Astrocyte of the spinal cord (primary cell): ENCODE data around the gene PPP2R5E.

ENCODE experiments used
- DNase-seq: peaks from one replicate; pipeline ENCODE4 v3.0.0; 2011; ENCODE audit warnings: low read depth, low spot score
- H3K4me3 ChIP-seq: 2 replicates; pipeline ENCODE4 v1.5.1; 2011; ENCODE audit warnings: low read depth, mild to moderate bottlenecking, low read length, moderate library complexity
- in situ Hi-C: cut with HindIII; loops from 2 replicates; pipeline ENCODE4 v1.10.0; 2017; ENCODE audit warnings: low sequenced_read_pairs
- TF ChIP-seq, protein P1 (sequence below): IDR thresholded peaks from 2 replicates; pipeline ENCODE4 v1.5.1; 2012; ENCODE audit warnings: low read depth, mild to moderate bottlenecking, low read length, inconsistent platforms

PPP2R5E gene

DNA sequence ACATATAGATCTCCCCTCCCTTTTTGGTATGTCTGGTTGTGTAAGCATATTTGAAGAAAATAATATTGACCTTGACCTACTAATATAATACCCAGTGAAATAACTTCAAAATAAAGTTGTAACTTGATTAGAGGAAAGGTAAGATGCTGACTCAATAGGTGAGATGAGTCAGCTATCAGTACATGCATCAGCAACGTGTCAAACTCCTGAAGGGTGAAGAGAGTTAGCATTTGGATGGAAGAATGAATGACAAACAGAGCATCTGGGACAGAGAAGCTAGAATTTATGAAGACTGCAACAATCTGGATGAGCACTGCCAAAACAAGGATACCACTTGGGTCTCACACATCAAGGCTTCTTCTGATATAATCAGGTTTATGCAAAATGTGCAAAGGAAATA is 74.9 kb downstream of the PPP2R5E start:
- no peak for DNase-seq
- in situ Hi-C loops = no loop called here
- TF ChIP-seq, protein P1, sequence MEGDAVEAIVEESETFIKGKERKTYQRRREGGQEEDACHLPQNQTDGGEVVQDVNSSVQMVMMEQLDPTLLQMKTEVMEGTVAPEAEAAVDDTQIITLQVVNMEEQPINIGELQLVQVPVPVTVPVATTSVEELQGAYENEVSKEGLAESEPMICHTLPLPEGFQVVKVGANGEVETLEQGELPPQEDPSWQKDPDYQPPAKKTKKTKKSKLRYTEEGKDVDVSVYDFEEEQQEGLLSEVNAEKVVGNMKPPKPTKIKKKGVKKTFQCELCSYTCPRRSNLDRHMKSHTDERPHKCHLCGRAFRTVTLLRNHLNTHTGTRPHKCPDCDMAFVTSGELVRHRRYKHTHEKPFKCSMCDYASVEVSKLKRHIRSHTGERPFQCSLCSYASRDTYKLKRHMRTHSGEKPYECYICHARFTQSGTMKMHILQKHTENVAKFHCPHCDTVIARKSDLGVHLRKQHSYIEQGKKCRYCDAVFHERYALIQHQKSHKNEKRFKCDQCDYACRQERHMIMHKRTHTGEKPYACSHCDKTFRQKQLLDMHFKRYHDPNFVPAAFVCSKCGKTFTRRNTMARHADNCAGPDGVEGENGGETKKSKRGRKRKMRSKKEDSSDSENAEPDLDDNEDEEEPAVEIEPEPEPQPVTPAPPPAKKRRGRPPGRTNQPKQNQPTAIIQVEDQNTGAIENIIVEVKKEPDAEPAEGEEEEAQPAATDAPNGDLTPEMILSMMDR = no peak
- no peak overlapping the region for H3K4me3 ChIP-seq

DNA sequence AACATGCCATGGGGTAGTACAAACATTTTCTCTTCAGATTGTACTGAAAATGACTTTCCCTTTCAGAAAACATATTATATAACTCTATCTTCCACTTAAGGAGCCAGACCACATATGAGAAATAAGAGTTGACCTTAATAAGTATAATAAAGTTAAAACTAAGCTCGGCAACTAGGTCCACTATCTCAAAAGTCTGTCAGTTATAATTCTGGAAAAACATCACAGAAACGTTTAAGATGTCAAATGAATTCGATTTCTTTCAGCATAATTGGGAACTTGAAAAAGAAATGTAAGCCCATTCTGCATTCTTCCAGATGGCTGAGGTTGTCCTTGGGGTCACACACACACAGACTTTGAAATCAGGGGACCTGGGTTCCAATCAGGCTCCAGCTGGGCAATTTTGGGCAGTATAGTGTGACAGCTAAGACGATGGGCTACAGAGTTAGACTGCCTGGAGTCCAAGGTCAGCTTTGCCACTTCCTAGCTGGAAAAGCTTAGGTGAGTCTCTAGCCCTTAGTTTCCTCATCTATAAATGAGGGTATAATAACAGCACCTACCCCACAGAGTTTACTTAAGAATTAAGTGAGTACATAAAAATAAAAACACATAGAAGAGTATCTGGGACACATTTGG is 75.6 kb downstream of the PPP2R5E start:
- in situ Hi-C loops = no loop called here
- no peak for DNase-seq
- no peak overlapping the region for H3K4me3 ChIP-seq
- TF ChIP-seq, protein P1 = no peak

DNA sequence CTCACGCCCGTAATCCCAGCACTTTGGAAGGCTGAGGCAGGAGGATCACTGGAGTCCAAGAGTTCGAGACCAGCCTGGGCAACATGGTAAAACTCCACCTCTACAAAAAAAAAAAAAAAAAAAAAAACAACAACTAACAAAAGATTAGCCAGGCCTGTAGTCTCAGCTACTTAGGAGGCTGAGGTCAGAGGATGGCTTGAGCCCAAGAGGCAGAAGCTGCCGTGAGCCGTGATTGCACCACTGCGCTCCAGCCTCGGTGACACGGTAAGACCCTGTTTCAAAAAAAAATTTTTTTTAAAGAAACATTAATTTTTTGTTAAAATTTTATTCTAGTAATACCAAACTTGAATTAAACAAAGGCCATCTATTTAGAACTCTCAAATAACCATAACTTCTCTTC is 77.8 kb downstream of the PPP2R5E start:
- no peak for DNase-seq
- TF ChIP-seq, protein P1 = no peak
- H3K4me3 ChIP-seq = no peak overlapping the region
- in situ Hi-C loops = no loop called here

DNA sequence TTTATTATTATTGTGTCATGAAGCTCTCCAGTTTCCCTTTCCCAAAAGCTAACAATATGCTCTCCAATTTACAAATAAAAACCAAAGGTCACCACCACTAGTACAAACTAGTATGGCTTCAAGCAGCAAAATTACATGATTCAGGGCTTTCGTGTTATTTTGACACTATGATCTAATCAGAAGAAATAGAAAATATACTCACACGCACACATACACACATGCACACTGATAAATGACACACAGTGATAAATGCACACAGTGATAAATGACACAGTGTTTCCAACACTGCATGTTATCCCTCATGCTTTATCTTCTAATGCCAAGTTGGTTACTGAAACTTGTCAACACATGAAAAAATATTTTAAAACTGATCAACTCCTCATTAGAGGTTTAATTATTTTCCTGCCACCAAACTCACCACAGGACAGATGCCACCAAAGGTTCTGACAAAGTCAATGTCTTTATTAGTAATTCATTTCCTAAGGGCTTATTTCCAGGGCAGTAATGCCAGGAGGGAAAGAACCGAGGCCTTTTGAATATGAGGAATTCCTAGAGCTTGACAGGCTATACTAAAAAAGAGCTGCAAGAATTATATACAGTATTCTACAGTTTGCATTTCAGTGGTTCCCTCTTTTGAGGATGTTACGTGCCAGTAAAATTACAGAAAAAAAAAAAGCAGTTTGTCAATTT is 82.4 kb downstream of the PPP2R5E start:
- DNase-seq = no peak
- in situ Hi-C loops = no loop called here
- TF ChIP-seq, protein P1 = no peak
- H3K4me3 ChIP-seq = no peak overlapping the region

DNA sequence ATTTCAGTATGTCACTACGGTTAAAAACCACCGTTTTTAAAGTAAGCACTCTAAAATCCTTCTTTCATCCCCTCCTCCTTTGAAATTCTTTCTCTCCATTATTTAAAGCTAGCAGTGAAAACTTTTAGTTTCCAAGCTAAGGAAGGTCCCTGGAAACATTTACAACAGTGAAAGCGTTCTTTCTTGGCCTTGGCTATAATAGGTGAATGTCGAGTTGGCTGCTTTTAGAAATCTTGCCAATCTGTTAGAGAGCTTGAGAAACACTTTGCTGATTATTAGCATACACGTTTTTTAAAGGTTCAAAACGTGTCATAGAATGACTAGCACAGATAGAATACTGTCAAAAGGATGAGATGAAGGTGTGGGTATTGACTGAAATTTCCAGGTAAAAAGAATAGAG is 83.4 kb downstream of the PPP2R5E start:
- no peak for DNase-seq
- in situ Hi-C loops = no loop called here
- no peak overlapping the region for H3K4me3 ChIP-seq
- TF ChIP-seq, protein P1 = no peak

DNA sequence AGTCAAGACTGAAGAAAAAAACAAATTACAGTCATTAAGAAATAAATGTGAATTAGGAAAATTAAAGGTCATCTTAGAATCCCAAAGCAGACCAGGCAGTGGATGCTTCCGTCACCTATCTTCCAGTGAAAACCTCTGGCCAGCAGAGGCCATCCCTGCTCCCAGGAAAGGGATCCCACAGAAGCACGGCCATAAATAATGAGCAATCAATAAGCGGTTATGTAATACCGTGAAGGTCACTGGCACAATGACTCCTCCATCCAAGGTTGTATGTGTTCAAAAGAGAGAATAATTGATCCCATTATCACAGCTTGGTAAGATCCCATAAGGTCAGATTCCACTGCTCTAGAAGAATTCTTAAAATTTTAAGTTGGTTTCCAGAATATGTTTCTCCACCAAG is 85.7 kb downstream of the PPP2R5E start:
- H3K4me3 ChIP-seq = no peak overlapping the region
- DNase-seq = no peak
- TF ChIP-seq, protein P1 = no peak
- in situ Hi-C loops = no loop called here
